ENCODE results near the gene GRM4.

- TF ChIP-seq EGR1 (IDR thresholded peaks at IDR 0.05; ENCODE audit: low read depth in 2 of 2), result no peak
- no peak for TF ChIP-seq HNF4G (IDR thresholded peaks at IDR 0.05)
- TF ChIP-seq YY1 (IDR thresholded peaks at IDR 0.05), result no peak
- no peak for TF ChIP-seq CTCF (IDR thresholded peaks at IDR 0.05; ENCODE audit: low read depth, low read length, missing input control)
- no peak for TF ChIP-seq RAD21 (IDR thresholded peaks at IDR 0.05)
- no peak for TF ChIP-seq JUND (IDR thresholded peaks at IDR 0.05)
- TF ChIP-seq SP1 (IDR thresholded peaks at IDR 0.05), result no peak
Measured at GRCh38 chr6:34074064-34074742, 71.7 kb downstream of the GRM4 start.
